Stimulated activated CD4-positive, alpha-beta T cell treated with anti-CD3 and anti-CD28 coated beads, Interleukin-2, amount 100 ng/mL, for 4 hours (primary cell): ENCODE results near the gene SHISA6.

Experiments
- DNase-seq: peaks from one replicate; pipeline ENCODE4 v3.0.0-alpha.2; 2020; ENCODE audit warnings: low read depth

The SHISA6 gene

GRCh38 chr17:11459861-11460331 lies 218.9 kb downstream of the SHISA6 start:
- DNase-seq = no peak

- no peak for DNase-seq
These were observed 221.1 kb downstream of the SHISA6 start for GRCh38 chr17:11461993-11462548.

- DNase-seq = no peak
These were observed 226.6 kb downstream of the SHISA6 start for GRCh38 chr17:11467639-11468038.

- no peak for DNase-seq
These were observed 244.5 kb downstream of the SHISA6 start for GRCh38 chr17:11485336-11486100.

- no peak for DNase-seq
These were observed 245.3 kb downstream of the SHISA6 start for GRCh38 chr17:11486101-11486867.

GRCh38 chr17:11486868-11487310 lies 245.9 kb downstream of the SHISA6 start:
- DNase-seq = no peak

- DNase-seq = no peak
These were observed 246.5 kb downstream of the SHISA6 start for GRCh38 chr17:11487469-11487868.

- DNase-seq = no peak
These were observed 247.4 kb downstream of the SHISA6 start for GRCh38 chr17:11488407-11488806.

- DNase-seq = no peak
These were observed 249.2 kb downstream of the SHISA6 start for GRCh38 chr17:11490171-11490755.

- no peak for DNase-seq
These were observed 251.5 kb downstream of the SHISA6 start for GRCh38 chr17:11492511-11492910.

GRCh38 chr17:11493936-11494335 lies 252.9 kb downstream of the SHISA6 start:
- no peak for DNase-seq

GRCh38 chr17:11495613-11496012 lies 254.6 kb downstream of the SHISA6 start:
- no peak for DNase-seq

GRCh38 chr17:11499881-11500280 lies 258.9 kb downstream of the SHISA6 start:
- no peak for DNase-seq

- no peak for DNase-seq
These were observed 262.5 kb downstream of the SHISA6 start for GRCh38 chr17:11503308-11504035.

GRCh38 chr17:11506635-11507034 lies 265.6 kb downstream of the SHISA6 start:
- no peak for DNase-seq

- no peak for DNase-seq
These were observed 270.7 kb downstream of the SHISA6 start for GRCh38 chr17:11511696-11512095.

GRCh38 chr17:11514565-11514964 lies 273.6 kb downstream of the SHISA6 start:
- DNase-seq = no peak

- DNase-seq = no peak
These were observed 274.1 kb downstream of the SHISA6 start for GRCh38 chr17:11514981-11515680.

- DNase-seq = no peak
These were observed 274.9 kb downstream of the SHISA6 start for GRCh38 chr17:11515901-11516300.

- DNase-seq = no peak
These were observed 294.2 kb downstream of the SHISA6 start for GRCh38 chr17:11535231-11535630.

GRCh38 chr17:11538366-11538765 lies 297.4 kb downstream of the SHISA6 start:
- no peak for DNase-seq
